WERI-Rb-1 (cell line): ENCODE measurements around the gene RAB20.
"Not testable (repeated sequence)": the region's sequence is repeated elsewhere in the genome, so short reads cannot be mapped to it uniquely, and the experiment has no call there.

Experiments used
- DNase-seq: peaks from one replicate; pipeline ENCODE4 v3.0.0-alpha.2; 2020
- H3K27ac ChIP-seq: fragments of 250-450 bp; sonication (Bioruptor Pico); 2 replicates; pipeline ENCODE4 v1.5.1; 2020; ENCODE audit warnings: mild to moderate bottlenecking, moderate library complexity
- H3K27me3 ChIP-seq: fragments of 250-450 bp; sonication (Bioruptor Pico); 2 replicates; pipeline ENCODE4 v1.5.1; 2021; ENCODE audit warnings: mild to moderate bottlenecking, low read depth, moderate library complexity; ENCODE audit not compliant: insufficient read depth, severe bottlenecking
- H3K36me3 ChIP-seq: fragments of 250-450 bp; sonication (Bioruptor Pico); 2 replicates; pipeline ENCODE4 v1.5.1; 2020; ENCODE audit warnings: mild to moderate bottlenecking, moderate library complexity
- H3K4me3 ChIP-seq: 2 replicates; pipeline ENCODE4 v1.5.1; 2011; ENCODE audit warnings: low read depth, mild to moderate bottlenecking, control low read depth, low read length
- H3K9me3 ChIP-seq: fragments of 250-450 bp; sonication (Bioruptor Pico); 2 replicates; pipeline ENCODE4 v1.5.1; 2021; ENCODE audit warnings: mild to moderate bottlenecking, moderate library complexity; ENCODE audit not compliant: severe bottlenecking
- CTCF ChIP-seq: IDR thresholded peaks from 2 replicates; pipeline ENCODE4 v1.5.1; 2011; ENCODE audit warnings: low read depth, mild to moderate bottlenecking, control low read depth, inconsistent platforms, low read length

RAB20 gene

DNA sequence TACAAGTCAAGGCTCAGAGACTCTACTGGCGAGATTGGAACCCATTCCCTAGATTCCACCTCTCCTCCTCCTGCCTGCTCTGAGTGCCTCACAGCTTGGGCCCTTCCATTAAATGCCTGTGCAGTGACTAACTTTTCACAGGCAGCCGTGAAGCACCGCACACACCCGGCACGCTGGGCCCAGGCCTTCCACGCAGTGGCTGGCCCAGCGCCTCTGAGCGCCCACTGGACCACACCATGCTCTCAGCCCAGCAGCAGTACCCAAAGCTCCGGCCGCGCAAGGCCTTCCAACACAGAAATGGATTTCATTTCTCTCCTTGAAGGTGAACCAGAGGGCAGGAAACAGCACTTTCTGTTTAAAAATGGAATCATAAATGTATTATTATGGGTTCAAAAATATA is 26.0 kb downstream of the RAB20 start:
- Histone ChIP-seq H3K27me3 (no peaks in the 10 kb centered on the region), H3K27ac (no peak overlapping the region), H3K36me3 (no peaks in the 10 kb centered on the region), H3K9me3 (no peaks in the 10 kb centered on the region), H3K4me3 (no peak overlapping the region)
- no peak for TF ChIP-seq CTCF
- no peak for DNase-seq

- Histone ChIP-seq H3K27me3 (no peaks in the 10 kb centered on the region), H3K36me3 (no peaks in the 10 kb centered on the region), H3K4me3 (no peak overlapping the region), H3K27ac (no peak overlapping the region), H3K9me3 (no peaks in the 10 kb centered on the region)
- no peak for DNase-seq
- TF ChIP-seq CTCF: no peak
Observed at GRCh38 chr13:110533771-110534670, 27.5 kb downstream of the RAB20 start.

GRCh38 chr13:110532258-110532657 is 29.3 kb downstream of the RAB20 start:
- H3K27me3 ChIP-seq, H3K4me3 ChIP-seq, H3K27ac ChIP-seq, H3K9me3 ChIP-seq, H3K36me3 ChIP-seq, DNase-seq: not testable (repeated sequence)

DNA sequence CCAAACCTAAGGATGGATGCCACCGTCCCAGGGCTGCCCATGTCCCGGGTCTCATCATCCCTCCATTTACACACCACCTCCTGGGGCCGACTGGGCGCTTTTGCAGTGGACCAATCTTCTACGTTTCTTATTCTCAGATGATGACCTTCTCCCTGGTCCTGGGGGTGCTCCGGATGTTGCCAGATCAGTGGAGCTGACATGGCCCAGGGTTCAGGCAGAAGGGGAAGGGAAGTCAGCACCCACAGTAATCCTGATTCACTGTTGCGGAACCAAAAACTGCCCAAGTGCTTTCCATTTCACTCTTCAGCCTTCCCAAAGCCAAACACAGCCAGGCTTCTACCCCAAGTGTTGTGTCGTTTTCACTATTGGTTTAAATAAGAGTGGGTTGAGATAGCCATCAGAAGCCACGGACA is 29.8 kb downstream of the RAB20 start:
- TF ChIP-seq CTCF: no peak
- no peaks in the 10 kb centered on the region for H3K27me3 ChIP-seq
- H3K36me3 ChIP-seq: no peaks in the 10 kb centered on the region
- no peaks in the 10 kb centered on the region for H3K9me3 ChIP-seq
- DNase-seq: no peak
- no peak overlapping the region for H3K27ac ChIP-seq
- H3K4me3 ChIP-seq: no peak overlapping the region

- Histone ChIP-seq H3K36me3 (no peaks in the 10 kb centered on the region), H3K27me3 (no peaks in the 10 kb centered on the region), H3K4me3 (no peak overlapping the region), H3K9me3 (no peaks in the 10 kb centered on the region), H3K27ac (no peak overlapping the region)
- no peak for TF ChIP-seq CTCF
- DNase-seq: no peak
Observed at GRCh38 chr13:110531100-110531499, 30.4 kb downstream of the RAB20 start.

DNA sequence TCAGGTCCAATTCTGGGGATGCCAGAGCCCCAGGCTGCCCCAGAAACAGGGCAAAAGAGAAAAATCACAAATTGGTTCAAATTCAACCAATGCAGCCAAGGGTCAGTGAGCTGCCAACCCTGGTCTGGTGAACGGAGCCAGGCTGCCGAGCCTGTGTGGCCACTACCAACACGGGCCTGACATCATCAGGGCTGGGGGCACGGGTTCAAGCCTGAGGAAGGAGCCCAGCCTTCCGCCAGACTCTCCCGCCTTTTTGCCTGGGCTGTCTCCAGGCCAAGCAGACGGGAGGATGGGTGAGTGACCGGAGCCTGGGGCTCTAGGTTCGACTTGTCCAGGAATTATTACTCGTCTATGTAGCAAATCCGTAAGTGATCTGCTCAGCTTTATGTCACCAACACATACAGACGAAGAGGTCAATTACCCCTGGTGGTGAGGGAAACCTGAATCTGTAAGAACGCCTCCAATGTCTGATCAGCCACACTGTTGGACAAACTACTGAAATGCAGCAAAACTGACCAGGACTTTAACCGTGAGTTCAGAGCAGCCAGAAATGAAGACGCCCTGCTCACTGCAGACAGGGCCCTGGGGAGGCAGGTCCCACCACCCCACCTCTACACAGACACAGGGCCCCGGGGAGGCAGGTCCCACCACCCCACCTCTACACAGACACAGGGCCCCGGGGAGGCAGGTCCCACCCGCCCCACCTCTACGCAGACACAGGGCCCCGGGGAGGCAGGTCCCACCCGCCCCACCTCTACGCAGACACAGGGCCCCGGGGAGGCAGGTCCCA is 31.8 kb downstream of the RAB20 start:
- H3K27ac ChIP-seq: no peak overlapping the region
- no peak for DNase-seq
- H3K27me3 ChIP-seq: no peaks in the 10 kb centered on the region
- H3K9me3 ChIP-seq: no peaks in the 10 kb centered on the region
- H3K4me3 ChIP-seq: no peak overlapping the region
- TF ChIP-seq CTCF: no peak
- H3K36me3 ChIP-seq: no peaks in the 10 kb centered on the region
